NCI-H2081 (cell line): ENCODE measurements around the gene IQUB.
"Not testable (repeated sequence)": the region's sequence is repeated elsewhere in the genome, so short reads cannot be mapped to it uniquely, and the experiment has no call there.

Experiments used
- DNase-seq, 2 experiments: peaks; one replicate each; lab custom pipeline; 2025; lab: John Stamatoyannopoulos, UW

IQUB gene

DNA sequence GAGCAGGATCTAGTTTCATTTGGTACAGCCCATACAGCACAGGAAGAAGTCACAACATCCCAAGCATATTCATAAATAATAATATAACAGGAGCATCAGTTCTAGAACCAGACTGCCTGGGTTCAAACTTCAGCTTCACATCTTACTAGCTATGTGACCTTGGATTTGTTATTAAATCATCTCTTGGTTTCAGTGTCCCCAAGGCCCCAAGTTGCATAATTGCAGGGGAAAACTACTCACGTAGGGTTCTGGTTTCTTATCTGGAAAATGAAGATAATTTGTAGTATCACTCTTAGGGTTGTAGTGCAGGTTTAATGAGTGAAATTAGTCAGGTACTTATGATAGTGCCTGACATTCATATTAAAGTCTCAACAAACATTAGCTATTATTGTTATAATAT, 5.5 kb upstream of the IQUB start:
- no peak for DNase-seq

DNA sequence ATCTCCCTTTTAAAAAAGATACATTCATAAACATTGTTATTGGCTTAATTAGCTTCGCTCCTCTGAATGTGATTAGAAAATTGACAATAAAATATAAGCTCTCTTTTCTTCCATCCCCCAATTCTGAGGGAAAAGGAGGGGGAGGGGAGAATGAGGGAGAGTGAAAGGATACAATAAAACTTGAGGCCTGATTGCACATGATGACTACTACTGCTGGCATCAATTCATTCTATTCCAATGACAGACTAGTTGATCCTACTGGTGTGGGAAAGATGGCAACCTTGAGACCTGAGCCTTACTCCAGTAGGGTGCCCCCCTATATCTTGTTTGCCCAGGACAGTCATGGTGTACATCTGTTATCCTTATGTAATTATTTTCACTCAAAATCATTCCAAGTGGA, 4.5 kb upstream of the IQUB start:
- DNase-seq = no peak

DNA sequence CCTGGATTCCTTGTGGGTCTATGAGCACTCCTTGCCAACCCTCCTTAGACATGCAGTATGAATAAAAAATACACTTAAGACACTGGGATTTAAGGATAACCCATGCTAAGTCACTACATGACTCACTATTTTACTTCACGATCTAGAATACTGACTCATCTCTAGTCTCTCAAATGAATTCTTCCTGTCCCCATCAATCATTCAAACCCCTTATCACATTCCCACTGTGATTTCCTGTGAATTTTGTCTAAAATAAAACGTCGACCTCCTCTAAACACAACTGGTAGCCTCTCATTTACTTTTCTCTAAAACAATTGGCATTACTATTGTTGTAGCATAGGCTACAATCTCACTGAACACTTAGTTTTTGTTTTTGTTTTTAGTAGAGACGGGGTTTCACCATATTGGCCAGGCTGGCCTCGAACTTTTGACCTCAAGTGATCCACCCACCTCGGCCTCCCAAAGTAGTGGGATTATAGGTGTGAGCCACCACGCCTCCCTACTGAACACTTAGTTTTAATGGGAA, 3.9 kb upstream of the IQUB start:
- DNase-seq = no peak

DNA sequence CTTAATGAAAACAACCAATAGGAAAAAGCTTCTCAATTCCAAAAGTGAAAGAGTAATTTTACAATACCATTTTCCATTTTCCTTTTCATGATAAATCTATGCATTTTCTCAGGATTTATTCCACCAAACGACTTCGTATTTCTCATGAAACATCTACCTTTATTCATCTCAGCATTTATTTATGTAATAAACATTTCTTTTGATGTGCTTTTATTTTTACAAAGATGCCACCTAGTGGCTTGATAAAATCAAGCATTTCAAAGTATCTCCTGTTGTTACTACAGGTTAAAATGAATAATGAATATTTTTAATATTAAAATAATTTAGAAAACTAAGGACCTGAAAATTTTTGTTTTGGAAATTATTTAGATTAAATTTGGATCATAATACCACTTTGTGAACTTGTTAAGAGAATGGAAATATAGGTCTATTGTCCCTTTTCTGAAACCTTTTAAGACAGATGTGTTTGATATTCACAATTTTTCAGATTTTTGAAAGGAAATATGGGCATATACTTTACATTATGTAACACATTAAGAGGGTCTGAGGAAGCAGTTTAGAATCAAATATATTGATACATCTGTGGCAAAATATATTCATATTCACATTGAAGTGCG, 2.7 kb upstream of the IQUB start:
- DNase-seq = peak in 1 of 2 experiments; percentile 57

DNA sequence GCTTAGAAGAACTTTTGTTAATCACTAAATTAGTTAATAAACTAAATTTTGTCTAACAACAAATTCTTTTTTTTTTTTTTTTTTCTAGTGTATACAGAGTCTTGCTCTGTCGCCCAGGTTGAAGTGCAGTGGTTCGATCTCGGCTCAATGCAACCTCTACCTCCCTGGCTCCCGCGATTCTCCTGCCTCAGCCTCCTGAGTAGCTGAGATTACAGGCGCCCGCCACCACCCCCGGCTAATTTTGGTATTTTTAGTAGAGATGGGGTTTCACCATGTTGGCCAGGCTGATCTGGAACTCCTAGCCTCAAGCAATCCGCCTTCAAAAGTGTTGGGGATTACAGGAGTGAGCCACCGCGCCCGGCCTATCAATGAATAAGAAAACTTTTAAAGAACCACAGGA, 1.1 kb upstream of the IQUB start:
- DNase-seq = no peak

DNA sequence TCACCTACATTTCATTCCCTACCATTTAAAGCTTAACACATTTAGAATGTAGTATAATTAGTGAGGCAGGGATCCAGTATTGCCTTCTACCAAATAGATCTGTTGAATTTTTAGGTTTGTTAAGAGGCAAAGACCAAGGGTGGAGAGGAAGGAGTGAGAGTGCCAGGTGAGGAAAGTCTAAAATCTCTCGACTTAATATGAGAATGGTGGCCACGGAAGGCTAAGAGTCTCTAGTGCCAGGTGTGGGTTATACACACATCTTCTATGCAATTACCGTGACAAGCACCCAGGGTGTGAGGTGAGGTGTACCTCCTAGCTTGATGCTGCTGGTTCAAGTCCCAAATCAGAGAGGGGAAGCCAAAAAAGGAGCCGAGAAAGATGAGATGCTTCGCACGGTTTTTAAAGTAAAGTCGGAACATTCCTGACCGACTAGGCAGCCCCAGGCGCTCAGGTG, 439 bp downstream of the IQUB start:
- peak in 1 of 2 experiments; percentile 43 for DNase-seq

DNA sequence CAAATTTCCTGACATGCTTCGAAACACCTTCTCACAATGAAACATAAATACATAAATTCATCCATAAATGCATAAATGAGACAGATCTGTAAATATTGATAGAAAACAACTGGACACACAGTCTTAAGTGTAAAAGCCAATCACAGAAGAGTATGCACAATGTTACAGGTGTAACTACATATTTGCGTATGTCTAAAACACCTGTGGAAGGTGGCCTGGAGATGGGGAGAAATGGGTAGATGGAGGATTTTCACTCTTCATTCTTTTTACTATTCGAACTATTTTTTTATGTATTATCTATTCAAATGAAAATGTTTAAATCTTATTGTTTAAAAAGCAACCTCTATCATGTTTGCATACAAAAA, 860 bp downstream of the IQUB start:
- no peak for DNase-seq

DNA sequence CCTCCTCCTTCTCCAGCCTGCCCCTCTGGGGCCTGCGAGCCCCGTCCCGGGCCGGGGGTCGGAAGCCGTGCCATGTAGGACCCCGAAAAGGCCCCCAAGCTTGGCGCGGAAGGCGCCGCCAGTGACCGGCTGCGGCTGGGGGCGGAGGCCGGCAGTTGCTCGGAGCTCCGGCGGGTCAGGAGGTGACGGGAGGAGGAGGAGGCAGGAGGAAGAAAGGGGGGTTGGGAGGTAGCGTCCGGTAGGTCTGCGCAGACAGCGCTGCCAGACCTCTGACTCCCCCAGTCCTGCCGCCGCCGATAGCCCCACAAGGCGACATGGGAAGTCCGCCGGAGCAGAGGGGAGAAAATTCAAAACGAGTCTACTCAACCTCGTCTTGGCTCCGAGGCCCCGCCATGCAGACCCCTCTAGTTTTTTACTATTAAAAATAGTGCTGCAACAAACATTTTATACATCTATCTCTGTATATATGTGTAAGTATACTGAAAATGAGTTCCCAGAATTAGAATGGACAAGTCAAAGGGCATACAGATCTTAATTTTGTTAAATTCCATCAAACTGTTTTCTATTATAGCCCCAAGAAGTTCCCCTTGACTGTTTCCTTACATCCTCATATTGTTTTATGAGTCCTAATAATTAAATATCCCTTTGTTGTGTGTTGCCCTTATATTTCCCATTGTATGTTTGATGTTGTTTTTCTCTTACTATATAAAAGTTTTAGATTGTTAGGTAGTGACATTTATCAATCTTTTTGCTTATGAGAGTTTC, 1.4 kb downstream of the IQUB start:
- DNase-seq = not testable (repeated sequence)

DNA sequence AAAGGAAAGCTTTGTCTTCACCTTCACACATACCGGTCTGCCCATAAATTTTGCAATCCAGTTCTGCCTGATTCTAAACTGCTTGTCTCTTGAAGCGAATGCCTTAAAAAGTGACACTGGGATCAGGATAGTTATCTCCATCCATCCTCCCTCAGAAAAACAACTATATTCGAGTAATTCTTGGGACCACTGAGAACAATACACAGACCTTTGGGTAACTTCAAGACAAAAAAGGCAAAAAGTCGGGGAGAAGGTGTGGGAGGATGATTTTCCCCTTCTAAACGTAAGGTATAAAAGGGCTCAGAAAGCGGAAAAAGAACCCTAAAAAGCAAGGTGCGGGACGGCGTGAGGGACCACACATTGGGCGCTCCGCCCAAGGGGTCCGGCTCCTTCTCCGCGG, 2.1 kb downstream of the IQUB start:
- DNase-seq = not testable (repeated sequence)

DNA sequence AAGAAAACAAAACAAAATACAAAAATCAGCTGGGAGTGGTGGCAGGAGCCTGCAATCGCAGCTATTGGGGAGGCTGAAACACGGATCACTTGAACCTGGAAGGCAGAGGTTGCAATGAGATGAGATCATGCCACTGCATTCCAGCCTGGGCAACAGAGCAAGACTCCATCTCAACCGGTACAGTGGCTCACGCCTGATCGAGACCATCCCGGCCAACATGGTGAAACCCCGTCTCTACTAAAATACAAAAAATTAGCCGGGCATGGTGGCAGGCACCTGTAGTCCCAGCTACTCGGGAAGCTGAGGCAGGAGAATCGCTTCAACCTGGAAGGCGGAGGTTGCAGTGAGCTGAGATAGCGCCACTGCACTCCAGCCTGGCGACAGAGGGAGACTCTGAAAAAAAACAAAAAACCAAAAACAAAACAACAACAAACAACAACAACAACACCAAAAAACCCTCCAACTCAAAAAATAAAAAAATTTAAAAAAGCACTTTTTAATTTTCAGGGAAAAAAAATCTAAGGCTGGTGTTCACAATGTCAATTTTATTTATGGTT, 4.3 kb downstream of the IQUB start:
- not testable (repeated sequence) for DNase-seq

DNA sequence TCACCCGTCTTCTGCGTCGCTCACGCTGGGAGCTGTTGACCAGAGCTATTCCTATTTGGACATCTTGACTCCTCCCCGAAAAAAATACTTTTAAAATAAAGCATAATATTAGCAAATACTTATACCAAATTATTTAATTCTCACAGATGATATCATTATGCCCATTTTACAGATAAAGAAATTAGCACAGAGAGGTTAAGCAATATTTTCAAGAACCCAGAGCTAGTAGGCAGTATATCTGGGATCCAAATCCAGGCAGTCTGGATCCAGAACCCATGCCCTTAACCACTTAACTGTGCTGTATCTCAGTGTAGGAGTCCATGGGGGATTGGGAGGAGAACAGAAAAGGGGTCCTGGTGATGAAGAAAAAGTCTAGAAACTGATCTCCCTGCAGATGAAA, 6.1 kb downstream of the IQUB start:
- no peak for DNase-seq

DNA sequence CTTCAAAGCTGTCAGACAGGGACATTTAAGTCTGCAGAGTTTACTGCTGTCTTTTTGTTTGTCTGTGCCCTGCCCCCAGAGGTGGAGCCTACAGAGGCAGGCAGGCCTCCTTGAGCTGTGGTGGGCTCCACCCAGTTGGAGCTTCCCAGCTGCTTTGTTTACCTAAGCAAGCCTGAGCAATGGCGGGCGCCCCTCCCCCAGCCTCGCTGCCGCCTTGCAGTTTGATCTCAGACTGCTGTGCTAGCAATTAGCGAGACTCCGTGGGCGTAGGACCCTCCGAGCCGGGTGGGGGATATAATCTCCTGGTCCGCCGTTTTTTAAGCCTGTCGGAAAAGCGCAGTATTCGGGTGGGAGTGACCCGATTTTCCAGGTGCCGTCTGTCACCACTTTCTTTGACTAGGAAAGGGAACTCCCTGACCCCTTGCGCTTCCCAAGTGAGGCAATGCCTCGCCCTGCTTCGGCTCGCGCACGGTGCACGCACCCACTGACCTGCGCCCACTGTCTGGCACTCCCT, 6.6 kb downstream of the IQUB start:
- not testable (repeated sequence) for DNase-seq

DNA sequence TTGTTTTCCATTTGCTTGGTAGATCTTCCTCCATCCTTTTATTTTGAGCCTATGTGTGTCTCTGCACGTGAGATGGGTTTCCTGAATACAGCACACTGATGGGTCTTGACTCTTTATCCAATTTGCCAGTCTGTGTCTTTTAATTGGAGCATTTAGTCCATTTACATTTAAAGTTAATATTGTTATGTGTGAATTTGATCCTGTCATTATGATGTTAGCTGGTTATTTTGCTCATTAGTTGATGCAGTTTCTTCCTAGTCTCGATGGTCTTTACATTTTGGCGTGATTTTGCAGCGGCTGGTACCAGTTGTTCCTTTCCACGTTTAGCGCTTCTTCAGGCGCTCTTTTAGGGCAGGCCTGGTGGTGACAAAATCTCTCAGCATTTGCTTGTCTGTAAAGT, 7.9 kb downstream of the IQUB start:
- DNase-seq = not testable (repeated sequence)

DNA sequence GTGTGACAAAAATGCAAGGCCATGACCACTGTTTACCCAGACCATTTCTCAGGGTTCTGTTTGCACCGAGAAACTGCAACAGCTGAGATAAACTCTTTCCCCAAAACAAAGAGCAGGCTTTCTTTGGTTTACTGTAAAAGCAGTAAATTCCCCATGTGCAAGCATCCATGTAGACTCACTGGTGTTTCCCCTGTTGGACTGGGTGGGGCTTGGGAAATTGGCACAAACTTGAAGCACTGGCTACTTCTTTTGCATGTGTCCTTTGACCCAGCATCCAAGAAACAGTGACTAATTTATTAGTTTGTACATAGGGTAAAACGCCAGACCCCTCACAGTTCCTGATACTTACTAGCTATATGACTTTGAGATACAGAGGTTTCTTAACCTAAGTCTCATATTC, 12.3 kb downstream of the IQUB start:
- DNase-seq = no peak

DNA sequence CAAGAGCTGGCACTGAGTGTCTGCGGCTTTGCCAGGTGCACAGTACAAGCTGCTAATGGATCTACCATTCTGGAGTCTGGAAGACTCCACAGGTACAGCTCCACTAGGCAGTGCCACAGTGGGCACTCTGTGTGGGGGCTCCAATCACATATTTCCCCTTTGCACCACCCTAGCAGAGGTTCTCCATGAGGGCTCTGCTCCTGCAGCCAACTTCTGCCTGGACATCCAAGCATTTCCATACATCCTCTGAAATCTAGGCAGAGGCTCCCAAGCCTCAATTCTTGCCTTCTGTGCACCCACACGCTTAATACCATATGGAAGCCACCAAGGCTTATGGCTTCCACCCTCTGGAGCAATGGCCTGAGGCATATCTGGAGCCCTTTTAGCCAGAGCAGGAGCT, 29.2 kb downstream of the IQUB start:
- DNase-seq = no peak

DNA sequence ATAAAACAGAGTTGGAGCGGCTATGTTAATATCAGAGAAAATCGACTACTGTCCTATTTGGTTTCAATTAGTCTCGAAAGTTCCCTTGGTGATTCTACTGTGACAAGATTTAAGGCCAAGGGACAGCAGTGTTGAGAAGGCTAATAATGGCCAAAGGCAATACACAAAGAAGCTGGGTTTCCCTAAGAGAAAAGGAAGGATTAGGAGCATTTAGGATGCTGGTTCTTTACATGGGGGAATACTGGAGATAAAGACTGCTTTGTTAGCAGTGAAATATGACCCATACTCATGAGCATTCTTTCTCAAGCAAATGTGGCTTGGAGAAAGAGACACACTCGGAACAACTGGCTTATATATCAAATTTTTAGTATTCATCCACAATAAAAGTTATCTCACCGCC, 32.2 kb downstream of the IQUB start:
- DNase-seq = no peak

DNA sequence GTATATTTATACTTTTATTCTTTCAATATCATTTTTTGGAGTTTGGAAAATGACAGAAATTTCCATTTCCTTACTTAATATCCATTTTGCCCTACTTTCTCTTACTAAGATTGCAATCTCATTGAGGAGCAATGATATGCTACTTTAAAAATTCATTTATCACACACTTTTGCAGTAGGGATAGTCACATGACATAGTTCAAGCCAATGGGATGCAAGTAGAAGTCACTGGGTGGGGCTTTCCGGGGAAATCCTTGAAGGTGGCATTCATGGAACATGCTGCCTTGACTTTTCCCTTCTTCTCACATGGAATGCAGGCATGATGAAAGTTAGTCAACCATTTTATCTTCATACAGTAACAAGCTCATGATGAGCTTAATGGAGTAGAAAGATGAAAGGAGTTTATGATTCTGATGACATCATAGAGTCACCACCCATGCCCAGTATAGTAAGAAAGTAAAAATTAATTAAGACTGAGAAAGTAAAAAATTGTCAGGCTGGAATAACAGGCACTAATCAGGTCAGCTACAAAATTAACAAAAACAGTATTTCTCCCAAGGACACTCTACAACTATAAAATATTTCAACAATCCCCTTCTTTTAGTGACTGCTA, 33.4 kb downstream of the IQUB start:
- DNase-seq = no peak

DNA sequence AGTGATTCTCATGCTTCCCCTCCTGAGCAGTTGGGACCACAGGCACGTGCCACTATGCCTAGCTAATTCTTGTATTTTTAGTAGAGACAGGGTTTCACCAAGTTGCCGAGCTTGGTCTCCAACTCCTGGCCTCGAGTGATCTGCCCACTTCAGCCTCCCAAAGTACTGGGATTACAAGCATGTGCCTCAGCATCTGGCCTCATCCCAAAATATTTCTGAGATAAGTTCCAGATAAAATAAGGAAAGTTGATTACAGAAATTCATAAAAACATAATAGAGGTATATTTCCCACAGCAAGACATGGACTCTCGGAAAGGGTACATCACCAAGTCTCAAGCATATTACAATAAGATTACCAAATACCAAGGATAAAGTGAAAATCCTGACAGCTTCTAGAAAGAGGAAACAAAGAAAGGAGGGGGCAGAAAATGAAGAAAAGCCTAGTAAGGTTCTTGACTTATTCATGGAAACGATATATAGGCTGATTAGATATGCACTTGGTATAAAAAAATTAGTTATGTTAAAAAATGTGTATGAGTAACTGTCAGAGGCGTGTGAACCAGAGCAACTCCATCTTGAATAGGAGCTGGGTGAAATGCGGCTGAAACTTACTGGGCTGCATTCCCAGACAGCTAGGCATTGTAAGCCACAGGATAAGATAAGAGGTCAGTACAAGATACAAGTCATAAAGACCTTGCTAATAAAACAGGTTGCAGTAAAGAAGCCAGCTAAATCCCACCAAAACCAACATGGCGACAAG, 35.0 kb downstream of the IQUB start:
- no peak for DNase-seq

DNA sequence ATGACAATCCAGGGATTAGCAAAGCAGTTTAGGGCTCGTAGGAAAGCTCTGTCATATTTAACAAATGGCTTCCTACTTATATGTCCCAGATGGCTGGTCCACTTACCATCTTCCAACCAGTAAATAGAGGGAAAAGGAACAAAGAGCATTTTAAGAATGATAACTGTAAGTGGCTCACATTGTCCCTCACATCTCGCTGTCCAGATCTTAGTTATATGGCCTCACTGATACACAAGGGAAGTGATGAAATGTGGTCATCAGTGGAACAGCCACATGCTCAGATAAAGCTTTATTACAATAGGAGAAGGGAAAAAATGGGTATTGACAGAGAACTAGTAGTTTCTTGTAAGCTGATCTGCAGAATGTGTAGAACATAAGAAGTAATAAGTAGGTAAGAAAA, 35.8 kb downstream of the IQUB start:
- no peak for DNase-seq

DNA sequence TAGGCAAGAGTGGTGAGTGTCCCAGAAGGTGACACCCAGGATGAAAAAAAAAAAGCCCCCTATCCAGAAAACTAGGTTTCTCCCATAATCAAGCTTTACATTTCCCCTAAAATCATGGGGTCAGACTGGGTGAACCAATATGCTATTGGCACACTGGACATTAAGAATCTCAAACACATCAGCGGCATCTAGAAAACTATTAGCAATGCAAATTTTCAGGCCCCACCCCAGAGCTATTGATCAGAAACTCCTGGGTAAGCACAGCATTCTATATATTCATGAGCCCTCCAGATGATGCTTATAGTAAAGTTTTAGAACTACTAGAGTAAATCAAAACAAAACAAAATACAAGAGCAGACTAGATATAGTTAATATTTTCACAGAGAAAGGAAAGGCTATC, 36.4 kb downstream of the IQUB start:
- no peak for DNase-seq

DNA sequence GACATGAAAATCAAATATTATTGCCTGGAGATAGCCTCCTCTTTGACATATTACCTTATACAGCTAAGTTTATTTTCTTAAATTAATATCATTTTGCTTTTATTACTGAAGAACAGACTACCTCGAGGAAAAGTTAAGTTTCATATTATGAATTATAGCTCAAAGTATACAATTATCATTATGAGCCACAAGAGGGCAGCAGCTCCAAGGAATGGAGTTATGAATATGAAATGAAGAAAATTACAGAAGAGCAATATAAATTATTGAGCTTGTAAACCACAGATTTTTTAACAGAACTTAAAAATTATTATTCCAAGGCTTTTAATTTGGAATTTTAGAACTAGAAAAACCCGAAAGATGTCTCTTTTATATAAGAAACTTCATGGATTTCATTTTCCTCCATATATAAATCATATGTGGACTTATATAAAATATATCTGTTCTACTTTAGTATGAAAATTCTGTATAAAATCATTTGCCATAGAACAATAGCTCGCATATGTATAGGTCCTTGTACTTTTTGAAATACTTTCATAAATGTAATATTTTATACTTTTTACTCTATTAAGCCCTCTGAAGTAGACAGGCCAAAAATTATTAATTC, 40.1 kb downstream of the IQUB start:
- DNase-seq = peak; percentile 51 to 56
